GM19324 (cell line): ENCODE data around the gene KRT25.

Experiments
- ATAC-seq: cut with Tn5 transposase; IDR thresholded peaks from one replicate; pipeline ENCODE4 v1.9.1; 2021; ENCODE audit warnings: mild to moderate bottlenecking, moderate library complexity; ENCODE audit not compliant: unreplicated experiment, low FRiP score

The KRT25 gene

GRCh38 chr17:40699371-40699770, 55.8 kb downstream of the KRT25 start:
- no peak for ATAC-seq
